ENCODE data around the gene BSG. TPM values are rescaled to one million over a fixed set of nuclear protein-coding genes. Genes with fewer than 3 reads are reported as not detected.

The BSG gene
- total and polyA plus RNA-seq, 9 of the 15 experiments (the other 6 are each of a cell fraction or from before 2014, with no cell fraction given), result 4.6 to 495 (median 187) TPM

DNA sequence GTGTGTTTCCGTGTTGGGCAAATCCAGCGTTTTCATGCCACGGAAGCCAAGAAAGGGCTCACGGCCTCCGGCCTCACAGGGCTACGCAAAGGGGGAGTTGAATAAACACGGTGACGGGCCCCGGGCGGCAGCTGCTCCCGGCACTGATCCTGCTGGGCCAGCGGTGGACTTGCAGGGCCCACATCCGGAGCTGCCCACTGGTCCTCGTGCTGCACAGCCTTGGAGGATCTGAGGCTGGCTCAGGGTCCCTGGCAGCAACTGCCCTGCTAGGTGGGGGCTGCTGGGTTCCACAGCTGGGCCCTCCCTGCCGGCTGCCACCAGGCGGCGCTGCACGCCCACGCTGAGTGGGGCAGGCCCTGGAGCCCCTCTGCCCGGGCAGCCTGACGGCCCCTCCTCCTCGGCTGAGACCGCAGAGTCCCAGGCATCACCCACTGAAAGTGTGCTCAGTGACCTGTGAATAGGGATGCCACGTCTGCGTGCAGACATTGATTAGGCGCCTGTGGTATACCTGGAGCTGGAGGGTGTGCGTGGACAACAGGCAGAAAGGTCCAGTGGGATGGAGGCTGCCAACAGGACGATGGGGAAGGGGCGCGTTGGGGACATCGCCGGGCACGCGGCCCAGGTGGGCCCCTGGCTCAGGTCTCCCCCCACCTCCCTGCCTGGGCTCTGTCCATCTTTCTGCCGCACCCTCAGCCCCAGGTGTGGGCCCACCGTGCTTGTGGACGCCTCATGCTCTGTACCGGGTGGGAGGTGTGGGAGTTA lies 12.0 kb downstream of the BSG start (continued):
- TF ChIP-seq ETV5 (CRISPR knock-in tag; IDR thresholded peaks at IDR 0.05; ENCODE audit: low read depth) (peak; percentile 48; the same call in 1 of the 2 replicates), SIN3B (IDR thresholded peaks at IDR 0.05; ENCODE audit: low read depth) (no peak), SFPQ (IDR thresholded peaks at IDR 0.05; ENCODE audit: low read depth, low read length) (no peak), MED1 (CRISPR knock-in tag; IDR thresholded peaks at IDR 0.05; ENCODE audit: borderline replicate concordance) (no peak), MBD1 (CRISPR knock-in tag; IDR thresholded peaks at IDR 0.05) (no peak), CBX1 (IDR thresholded peaks at IDR 0.05; ENCODE audit: low read depth) (peak; percentile 91), ZKSCAN1 (IDR thresholded peaks at IDR 0.05; ENCODE audit: low read depth, low read length) (peak; percentile 19; the same call in 1 of the 2 replicates), TSHZ1 (CRISPR knock-in tag; IDR thresholded peaks at IDR 0.05) (no peak), PCBP2 (IDR thresholded peaks at IDR 0.05; ENCODE audit: low read depth, low read length, poor library complexity, severe bottlenecking) (no peak), NELFE (IDR thresholded peaks at IDR 0.05; ENCODE audit: insufficient read depth, insufficient read length) (no peak), POLR2B (IDR thresholded peaks at IDR 0.05; ENCODE audit: low read depth, partially characterized antibody) (peak; percentile 47), MXI1 (IDR thresholded peaks at IDR 0.05; ENCODE audit: low read depth, low read length) (no peak), HNRNPK (IDR thresholded peaks at IDR 0.05; ENCODE audit: low read depth, low read length, poor library complexity, severe bottlenecking) (no peak)
- TF ChIP-seq, protein P1, sequence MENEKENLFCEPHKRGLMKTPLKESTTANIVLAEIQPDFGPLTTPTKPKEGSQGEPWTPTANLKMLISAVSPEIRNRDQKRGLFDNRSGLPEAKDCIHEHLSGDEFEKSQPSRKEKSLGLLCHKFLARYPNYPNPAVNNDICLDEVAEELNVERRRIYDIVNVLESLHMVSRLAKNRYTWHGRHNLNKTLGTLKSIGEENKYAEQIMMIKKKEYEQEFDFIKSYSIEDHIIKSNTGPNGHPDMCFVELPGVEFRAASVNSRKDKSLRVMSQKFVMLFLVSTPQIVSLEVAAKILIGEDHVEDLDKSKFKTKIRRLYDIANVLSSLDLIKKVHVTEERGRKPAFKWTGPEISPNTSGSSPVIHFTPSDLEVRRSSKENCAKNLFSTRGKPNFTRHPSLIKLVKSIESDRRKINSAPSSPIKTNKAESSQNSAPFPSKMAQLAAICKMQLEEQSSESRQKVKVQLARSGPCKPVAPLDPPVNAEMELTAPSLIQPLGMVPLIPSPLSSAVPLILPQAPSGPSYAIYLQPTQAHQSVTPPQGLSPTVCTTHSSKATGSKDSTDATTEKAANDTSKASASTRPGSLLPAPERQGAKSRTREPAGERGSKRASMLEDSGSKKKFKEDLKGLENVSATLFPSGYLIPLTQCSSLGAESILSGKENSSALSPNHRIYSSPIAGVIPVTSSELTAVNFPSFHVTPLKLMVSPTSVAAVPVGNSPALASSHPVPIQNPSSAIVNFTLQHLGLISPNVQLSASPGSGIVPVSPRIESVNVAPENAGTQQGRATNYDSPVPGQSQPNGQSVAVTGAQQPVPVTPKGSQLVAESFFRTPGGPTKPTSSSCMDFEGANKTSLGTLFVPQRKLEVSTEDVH (IDR thresholded peaks at IDR 0.05; ENCODE audit: low read depth, partially characterized antibody), result peak; percentile 69
- TF ChIP-seq, protein P2, sequence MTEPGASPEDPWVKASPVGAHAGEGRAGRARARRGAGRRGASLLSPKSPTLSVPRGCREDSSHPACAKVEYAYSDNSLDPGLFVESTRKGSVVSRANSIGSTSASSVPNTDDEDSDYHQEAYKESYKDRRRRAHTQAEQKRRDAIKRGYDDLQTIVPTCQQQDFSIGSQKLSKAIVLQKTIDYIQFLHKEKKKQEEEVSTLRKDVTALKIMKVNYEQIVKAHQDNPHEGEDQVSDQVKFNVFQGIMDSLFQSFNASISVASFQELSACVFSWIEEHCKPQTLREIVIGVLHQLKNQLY (CRISPR knock-in tag; conservative IDR thresholded peaks at IDR 0.05), result no peak
